Measurements from ENCODE around the gene AFAP1L2. TPM values are rescaled to one million over a fixed set of nuclear protein-coding genes. Genes with fewer than 3 reads are reported as not detected.
"Not testable (repeated sequence)": the region's sequence is repeated elsewhere in the genome, so short reads cannot be mapped to it uniquely, and the experiment has no call there.

AFAP1L2 gene
- total RNA-seq, 1 experiment from 2014 or later = 17.6 TPM

DNA sequence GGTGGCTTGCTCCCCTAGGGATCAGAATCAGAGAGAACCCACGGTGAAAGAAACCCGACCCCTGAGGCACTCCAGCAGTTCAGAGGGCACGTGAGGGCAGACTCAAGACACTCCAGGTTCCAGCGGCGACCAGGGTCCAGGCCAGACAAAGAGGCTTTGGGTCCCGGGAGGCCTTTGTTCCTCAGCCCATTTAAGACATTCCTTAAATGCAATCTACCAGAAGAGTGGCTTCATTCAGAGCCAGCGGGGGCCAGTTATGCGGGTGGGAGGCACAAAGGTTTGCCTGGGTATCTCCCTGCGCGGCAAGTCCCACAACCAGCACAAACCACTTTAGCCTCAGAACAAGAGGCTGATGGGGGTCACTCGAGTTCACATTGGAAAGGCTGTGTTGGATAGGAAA, 53.6 kb downstream of the AFAP1L2 start:
- no peak for DNase-seq (ENCODE audit: low read depth)
- in situ Hi-C loops (cut with HindIII; ENCODE audit: low pct_unique_long_range_greater_than_20kb, low sequenced_read_pairs) = no loop called here

DNA sequence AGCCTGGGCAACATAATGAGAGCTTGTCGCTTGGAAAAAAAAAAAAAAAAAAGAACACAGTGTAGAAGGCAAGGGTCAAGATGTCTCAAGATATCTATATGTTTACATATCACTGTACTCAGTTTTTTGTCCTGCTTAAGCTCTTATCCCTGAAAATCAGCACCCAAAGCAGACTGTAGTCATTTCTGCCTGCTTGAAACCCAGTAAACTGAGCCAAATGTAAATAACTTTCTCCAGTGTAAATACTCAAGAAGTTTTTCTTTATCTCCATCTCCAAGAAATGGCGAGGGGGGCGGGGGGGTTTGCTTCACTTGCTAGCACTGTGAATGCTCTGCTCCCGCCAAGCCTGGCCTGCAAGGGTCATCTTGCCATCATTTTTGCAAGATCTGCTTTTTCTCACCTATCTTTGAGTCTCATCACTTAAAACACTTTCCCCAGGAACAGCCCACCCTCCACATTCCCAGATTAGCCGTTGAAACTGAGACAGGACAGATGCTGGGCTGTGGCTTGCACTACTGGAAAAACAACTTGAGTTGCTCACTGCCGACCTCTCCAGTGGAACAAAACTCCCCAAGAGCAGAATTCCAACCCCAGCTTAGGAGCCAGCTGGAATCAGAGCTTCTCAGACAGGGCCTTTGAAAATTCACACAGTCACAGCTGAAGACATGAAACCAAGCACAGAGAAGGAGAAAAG, 54.6 kb downstream of the AFAP1L2 start:
- no peak for DNase-seq (ENCODE audit: low read depth)
- in situ Hi-C loops (cut with HindIII; ENCODE audit: low pct_unique_long_range_greater_than_20kb, low sequenced_read_pairs) = no loop called here

DNA sequence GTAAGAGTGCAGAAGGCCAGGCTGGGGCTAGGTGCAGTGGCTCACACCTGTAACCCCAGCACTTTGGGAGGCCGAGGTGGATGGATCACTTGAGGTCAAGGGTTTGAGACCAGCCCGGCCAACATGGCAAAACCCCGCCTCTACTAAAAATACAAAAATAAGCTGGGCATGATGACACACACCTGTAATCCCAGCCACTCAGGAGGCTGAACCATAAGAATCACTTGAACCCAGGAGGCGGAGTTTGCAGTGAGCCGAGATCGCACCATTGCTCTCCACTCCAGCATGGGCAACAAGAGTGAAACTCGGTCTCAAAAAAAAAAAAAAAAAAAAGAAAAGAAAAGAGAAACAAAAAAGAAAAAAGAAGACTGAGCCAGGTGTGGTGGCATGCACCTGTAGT, 55.2 kb downstream of the AFAP1L2 start:
- DNase-seq (ENCODE audit: low read depth); in situ Hi-C loops (cut with HindIII; ENCODE audit: low pct_unique_long_range_greater_than_20kb, low sequenced_read_pairs): not testable (repeated sequence)

DNA sequence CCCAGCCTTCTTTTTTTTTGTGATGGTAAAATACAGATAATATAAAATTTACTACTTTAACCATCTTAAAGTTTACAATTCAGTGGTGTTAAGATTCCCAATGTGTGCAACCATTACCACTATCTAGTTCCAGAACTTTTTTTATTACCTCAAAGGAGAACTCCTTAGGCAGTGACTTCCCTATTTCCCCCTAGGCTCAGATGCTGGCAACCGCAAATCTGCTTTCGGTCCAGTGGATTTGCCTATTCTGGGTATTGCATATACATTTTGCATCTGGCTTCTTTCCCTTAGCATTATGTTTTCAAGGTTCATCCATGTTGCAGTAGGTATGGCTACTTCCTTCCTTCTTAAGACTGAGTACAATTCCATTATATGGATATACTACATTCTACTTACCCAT, 56.5 kb downstream of the AFAP1L2 start:
- in situ Hi-C loops (cut with HindIII; ENCODE audit: low pct_unique_long_range_greater_than_20kb, low sequenced_read_pairs) = no loop called here
- no peak for DNase-seq (ENCODE audit: low read depth)

DNA sequence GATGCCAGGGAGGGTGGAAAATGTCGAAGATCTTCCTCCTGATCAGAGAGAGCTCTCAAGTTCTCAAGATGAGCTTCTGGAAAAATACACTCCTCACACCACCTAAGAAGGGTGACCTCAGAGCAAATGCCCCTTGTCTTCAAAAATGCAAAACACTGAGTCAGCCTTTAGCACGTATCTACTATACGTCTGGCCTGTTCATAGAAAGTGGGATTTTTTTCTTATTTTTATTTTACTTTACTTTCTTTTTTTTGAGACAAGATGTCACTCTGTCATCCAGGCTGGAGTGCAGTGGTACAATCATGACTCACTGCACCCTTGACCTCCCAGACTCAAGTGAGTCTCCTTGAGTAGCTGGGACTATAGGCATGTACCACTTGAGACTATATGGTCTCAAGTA, 57.1 kb downstream of the AFAP1L2 start:
- in situ Hi-C loops (cut with HindIII; ENCODE audit: low pct_unique_long_range_greater_than_20kb, low sequenced_read_pairs) = no loop called here
- no peak for DNase-seq (ENCODE audit: low read depth)

DNA sequence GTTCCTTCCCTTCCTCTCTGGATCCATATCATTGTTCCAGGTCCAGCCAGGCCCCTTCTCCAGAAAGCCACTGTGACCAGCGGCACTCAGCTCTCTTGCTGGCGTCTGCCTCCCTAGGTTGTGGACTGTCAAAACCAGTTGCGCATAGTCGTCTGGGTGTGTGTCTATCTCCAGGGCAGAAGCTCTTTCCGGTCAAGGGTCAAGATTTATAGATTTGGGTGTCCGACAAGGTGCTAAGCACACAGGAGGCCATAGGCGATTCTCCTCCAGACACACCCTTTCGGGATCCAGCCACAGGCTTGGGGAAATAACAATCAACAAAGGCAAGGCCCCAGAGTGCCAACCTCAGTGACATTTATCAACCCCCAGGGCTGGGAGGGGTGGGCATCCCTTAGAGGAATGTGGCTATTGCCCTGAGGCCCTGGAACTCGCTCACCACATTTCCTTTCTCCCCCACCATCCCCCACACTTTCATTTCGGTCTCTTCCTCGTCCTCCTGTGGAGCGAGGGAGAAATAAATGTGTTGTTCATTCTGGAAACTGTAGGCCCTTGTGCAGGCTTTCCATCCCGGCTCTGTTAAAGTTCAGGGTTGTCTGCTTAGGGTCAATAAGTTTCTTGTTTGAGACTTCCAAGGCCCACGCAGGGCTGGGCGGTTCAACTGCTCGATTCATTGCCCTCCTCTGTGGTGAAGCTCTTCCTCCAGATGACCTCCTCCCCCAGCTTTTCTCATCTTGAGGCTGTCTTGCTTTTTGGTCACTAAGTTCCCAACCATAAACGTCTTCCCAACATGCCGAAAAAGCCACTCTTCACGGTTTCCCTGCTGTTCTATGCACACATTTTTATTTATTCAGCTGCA, 57.9 kb downstream of the AFAP1L2 start:
- DNase-seq (ENCODE audit: low read depth) = no peak
- in situ Hi-C loops (cut with HindIII; ENCODE audit: low pct_unique_long_range_greater_than_20kb, low sequenced_read_pairs) = no loop called here

DNA sequence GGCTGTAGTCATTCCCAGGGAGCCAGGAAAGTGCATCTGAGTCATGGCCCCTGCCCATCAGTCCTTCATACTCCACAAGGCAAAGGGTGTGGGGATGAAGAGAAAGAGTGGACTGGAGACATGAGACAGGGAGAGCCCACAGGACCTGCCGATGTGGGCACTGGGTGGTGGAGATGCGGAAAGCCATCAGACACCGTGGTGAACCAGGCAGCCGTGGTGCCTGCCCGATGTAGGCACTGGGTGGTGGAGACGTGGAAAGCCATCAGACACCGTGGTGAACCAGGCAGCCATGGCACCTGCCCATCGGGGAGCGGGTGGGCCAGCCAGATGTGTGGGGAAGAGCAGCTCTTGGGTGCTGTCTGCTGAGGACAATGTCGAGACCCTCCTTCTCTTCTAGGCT, 58.6 kb downstream of the AFAP1L2 start:
- DNase-seq (ENCODE audit: low read depth) = no peak
- in situ Hi-C loops (cut with HindIII; ENCODE audit: low pct_unique_long_range_greater_than_20kb, low sequenced_read_pairs) = no loop called here

DNA sequence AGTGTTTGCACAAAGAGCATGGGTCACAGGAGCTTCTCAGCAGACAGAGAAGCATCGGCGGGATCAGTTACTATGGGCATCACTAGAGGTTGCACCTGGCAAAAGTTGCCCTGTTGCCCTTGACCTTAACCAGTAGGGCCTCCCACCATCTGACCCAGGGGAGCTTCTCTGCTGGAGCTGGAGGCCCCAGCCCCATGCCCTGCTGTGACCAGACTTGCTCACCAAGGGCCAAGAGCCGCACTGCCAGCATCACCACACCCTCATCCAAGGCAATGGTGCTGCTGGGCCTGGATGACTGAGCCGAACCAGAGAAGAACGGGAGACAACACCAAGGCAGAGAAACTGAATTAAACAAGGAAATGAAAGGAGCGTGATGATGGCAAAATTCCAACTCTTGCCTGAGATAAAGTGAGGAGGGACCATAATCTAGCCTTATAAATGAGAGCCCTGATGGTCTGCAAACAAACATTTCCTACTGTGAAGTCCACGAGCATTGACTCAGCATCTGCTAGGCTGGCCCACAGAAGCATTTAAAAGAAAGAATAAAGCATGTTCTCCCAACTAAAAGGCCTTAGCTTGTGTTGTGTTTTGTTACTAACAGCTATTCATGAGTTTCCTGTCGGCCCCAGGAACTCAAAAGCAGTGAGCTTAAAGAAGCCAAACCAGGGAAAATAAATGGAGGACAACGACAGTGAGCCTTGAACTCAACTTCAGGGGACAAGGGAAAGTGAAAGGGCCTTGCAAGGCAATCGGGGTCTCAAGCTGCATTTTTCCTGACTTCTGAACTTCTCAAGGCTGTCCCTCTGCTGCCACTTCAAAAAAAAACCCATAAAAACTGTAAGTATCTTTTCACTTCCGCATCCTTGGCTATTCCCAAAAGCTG, 60.4 kb downstream of the AFAP1L2 start:
- in situ Hi-C loops (cut with HindIII; ENCODE audit: low pct_unique_long_range_greater_than_20kb, low sequenced_read_pairs) = no loop called here
- no peak for DNase-seq (ENCODE audit: low read depth)

DNA sequence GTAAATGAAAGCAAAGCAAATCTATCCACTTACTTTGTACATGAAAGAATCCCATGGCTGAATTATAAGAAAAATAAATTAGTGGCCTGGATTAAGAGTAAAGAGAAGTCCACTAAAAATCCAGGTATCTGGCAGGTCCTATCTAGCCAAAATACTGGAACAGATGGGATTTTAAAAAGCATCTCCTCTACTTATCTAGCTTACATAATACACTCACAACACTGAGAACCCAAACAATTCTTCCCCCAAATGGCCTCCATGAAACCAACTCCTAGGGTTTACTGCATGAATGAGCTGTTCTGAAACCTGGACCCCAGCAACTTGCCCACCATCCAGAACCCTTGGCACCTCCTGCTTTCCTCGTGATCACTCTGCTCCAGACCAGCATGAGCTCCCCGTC, 61.3 kb downstream of the AFAP1L2 start:
- no peak for DNase-seq (ENCODE audit: low read depth)
- in situ Hi-C loops (cut with HindIII; ENCODE audit: low pct_unique_long_range_greater_than_20kb, low sequenced_read_pairs) = no loop called here

DNA sequence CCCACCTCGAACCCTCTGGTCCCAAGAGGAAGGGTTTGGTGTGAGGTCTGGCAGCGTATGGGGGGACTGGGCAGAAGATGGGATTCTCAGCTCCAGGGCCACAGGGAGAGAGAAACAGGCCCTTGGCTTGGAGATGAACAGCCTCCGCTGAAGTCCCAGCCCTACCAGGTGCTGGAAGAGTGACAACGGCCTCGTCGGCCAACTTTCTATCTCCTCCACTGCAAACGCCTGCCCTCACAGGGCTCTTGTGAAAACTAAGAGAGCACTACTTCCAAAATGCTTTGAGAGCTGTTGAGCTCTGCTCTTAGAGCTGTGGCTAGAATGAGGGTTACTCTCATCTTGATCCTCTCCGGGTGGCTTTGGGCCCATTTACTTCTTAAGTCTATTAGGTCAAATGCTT, 63.5 kb downstream of the AFAP1L2 start:
- in situ Hi-C loops (cut with HindIII; ENCODE audit: low pct_unique_long_range_greater_than_20kb, low sequenced_read_pairs) = no loop called here
- no peak for DNase-seq (ENCODE audit: low read depth)

DNA sequence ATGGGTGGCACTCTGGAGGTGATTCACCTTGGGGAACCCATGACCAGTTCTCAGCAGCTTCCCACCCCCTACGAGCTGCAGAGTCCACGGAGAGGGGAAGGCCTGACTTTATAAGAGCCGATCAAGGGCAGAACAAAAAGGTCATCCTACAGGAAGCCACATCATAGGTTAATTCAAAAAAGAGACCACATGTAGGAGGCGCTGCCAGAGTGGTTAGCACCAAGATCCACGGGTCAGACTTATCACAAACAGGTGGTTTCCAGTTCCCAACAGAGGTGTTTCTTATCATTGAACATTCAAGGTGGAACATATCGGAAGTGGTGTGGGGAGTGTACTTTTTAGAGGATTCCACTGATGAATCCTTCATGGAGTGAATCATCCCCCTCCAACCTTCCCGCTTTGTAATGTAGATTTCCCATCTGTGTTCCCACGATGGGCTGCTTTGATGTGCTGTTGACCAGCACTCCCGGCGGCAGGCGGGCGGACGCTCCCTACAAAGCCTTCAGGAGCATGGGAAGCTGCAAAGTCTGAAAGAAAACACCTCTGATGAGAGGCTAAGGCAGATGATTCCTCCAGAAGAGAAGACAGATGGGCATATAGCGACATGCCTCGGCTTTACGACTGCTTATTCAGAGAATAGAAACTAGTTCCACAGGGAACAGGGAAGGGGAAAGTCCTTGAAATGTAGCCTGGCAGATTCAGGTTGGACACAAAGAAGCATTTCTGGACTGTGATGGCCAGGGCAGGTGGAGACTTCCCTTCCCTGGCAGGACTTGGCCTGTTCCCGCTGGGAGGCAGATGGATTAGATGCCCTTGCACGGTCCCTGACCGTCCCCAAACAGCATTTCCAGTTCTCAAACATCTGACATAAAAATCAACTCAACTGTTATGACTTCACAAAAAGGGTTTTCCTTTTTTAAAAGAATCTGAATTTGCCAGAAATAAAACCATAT, 66.5 kb downstream of the AFAP1L2 start:
- no peak for DNase-seq (ENCODE audit: low read depth)
- in situ Hi-C loops (cut with HindIII; ENCODE audit: low pct_unique_long_range_greater_than_20kb, low sequenced_read_pairs) = no loop called here

DNA sequence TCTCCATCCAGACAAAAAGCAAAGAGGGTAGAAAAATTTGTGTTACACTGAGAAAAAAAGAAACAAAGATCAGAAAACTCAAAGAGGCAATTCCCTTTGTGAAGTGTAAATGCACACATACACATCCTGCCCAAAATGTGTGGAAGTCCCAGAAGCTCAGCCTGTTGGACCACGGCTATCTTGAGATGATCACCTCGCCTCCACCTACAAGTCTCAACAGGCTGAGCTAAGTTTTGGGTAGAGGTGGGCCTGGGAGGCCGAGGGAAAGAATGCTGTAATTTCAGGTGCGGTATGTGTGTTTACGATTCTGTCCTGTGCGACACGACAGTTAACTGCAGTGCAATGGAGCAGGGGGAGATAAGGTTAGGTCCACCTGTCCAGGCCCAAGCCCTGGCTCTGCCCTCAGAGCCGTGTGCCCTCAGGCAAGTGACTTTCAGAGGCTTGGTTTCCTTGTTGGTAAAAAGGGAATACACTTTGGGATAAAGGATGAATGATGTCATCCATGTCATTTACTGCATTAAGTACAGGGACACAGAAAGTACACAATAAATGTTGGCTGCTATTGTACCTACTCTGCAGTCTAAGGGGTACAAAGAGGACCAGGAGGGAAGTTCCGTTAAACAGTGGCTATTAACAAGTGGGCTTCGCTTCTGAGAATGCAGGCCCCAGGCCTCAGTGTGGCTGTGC, 67.3 kb downstream of the AFAP1L2 start:
- DNase-seq (ENCODE audit: low read depth) = no peak
- in situ Hi-C loops (cut with HindIII; ENCODE audit: low pct_unique_long_range_greater_than_20kb, low sequenced_read_pairs) = no loop called here

DNA sequence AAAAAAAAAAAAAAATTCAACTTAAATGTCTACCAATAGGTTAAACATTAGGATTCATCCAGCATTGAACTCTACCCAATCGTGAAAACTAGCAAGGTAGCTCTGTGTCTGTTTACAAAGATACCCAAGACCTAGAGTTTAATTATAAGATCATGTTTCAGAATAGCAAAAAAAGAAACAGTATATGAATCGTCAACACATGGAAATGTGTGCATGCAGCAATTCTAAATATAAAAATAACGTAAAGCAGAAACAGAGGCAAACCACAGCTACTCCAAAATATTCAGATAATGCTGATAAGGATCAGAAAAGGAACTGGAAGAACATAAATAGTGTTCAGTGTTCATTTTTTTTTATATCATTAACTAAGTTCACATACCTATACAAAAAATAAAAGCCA, 68.7 kb downstream of the AFAP1L2 start:
- DNase-seq (ENCODE audit: low read depth) = no peak
- in situ Hi-C loops (cut with HindIII; ENCODE audit: low pct_unique_long_range_greater_than_20kb, low sequenced_read_pairs) = no loop called here

DNA sequence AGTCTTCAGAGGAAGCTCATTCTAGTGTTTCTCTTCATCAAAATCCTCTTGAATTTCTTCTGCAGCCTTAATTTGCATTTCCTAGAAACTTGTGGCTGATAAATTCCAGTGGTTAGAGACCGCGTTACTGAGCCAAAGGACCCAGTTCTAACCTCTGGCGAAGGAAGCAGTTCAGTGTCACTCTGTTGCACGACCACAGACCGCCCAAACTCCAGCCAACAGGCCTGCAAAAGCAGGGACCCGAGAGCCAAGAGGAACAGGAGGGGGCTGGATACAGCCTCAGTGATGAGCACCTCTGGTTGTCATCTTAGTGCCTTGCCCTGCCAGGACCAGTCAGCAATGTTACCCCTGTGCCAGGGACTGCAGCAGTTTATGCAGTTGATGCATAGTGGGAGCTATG, 70.0 kb downstream of the AFAP1L2 start:
- in situ Hi-C loops (cut with HindIII; ENCODE audit: low pct_unique_long_range_greater_than_20kb, low sequenced_read_pairs) = no loop called here
- DNase-seq (ENCODE audit: low read depth) = no peak

DNA sequence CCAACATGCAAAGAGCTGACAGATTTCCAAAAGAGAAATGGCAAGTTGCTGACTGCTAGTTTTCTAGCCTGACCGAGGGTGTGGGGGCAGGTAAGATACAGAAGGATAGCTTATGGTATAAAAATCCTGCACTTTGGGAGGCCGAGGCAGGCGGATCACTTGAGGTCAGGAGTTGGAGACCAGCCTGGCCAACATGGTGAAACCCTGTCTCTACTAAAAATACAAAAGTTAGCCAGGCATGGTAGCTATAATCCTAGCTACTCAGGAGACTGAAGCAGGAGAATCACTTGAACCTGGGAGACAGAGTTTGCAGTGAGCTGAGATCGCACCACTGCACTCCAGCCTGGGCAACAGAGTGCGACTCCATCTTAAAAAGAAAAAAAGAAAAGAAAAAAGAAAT, 70.9 kb downstream of the AFAP1L2 start:
- DNase-seq (ENCODE audit: low read depth); in situ Hi-C loops (cut with HindIII; ENCODE audit: low pct_unique_long_range_greater_than_20kb, low sequenced_read_pairs): not testable (repeated sequence)

DNA sequence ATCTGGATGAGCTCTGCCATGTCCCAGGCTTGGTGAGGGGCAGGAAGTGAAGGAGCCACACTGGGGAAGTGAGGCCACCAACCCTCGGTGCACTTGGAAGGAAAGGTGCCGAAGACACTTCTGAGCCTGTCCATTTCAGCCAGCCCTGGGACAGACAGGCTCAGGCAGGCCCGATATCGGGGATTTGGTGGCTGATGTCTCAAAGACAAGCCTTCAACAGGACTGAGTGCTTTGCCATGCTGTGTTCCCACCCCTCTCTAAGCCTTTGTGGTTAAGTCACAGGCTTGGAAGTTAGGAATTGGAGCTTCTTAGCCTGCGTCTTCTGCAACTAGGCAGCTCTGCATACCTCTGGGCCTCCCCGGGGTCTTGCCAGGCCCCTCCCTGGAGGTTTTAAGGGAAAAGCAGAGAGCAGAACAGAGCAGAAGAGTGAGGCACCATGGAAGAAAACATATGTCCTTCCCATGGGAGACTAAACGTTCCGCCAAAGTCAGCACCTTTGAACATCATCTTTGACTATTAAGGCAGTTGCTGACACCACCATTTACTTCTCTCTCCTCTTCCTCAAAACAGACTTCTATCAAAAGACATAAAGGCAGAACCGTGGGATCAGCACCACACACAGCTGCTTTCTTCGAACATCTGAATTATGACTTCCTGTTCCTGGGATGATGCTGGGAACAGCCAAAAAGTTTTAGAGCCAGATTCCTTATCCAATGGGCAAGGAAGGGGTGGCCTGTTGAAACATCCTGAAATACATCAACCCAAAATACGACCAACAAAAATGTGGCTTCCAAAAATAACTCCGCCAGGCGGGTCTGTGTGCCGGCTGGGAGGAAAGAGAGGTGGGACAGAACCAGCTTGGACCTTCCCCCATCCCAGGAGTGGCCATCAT, 71.8 kb downstream of the AFAP1L2 start:
- DNase-seq (ENCODE audit: low read depth) = no peak
- in situ Hi-C loops (cut with HindIII; ENCODE audit: low pct_unique_long_range_greater_than_20kb, low sequenced_read_pairs) = no loop called here

Measured in Caki2 (cell line).